Measurements from ENCODE around the gene MAST4.

MAST4 gene

GRCh38 chr5:66769030-66769733 lies 173.0 kb downstream of the MAST4 start:
- FAIRE-seq (no peak), DNase-seq (ENCODE audit: insufficient read length) (no peak)
- TF ChIP-seq TAF1 (IDR thresholded peaks at IDR 0.05; ENCODE audit: borderline replicate concordance, low read depth, low read length) = no peak
- no peak for TF ChIP-seq POLR2A (IDR thresholded peaks at IDR 0.05; ENCODE audit: low read depth, low read length)
- no peak for TF ChIP-seq POLR2AphosphoS5 (IDR thresholded peaks at IDR 0.05; ENCODE audit: low read depth, low read length)

- no peak for FAIRE-seq
These were observed 173.8 kb downstream of the MAST4 start for GRCh38 chr5:66769839-66770617.

GRCh38 chr5:66777868-66778267 lies 181.7 kb downstream of the MAST4 start:
- FAIRE-seq (no peak), DNase-seq (ENCODE audit: insufficient read length) (no peak)
- TF ChIP-seq POLR2A (IDR thresholded peaks at IDR 0.05; ENCODE audit: low read depth, low read length) = no peak
- TF ChIP-seq TAF1 (IDR thresholded peaks at IDR 0.05; ENCODE audit: borderline replicate concordance, low read depth, low read length) = no peak
- no peak for TF ChIP-seq POLR2AphosphoS5 (IDR thresholded peaks at IDR 0.05; ENCODE audit: low read depth, low read length)

More at GRCh38 chr5:66769839-66770617, 173.8 kb downstream of the MAST4 start:
- DNase-seq (ENCODE audit: insufficient read length) = no peak
- TF ChIP-seq TAF1 (IDR thresholded peaks at IDR 0.05; ENCODE audit: borderline replicate concordance, low read depth, low read length) (no peak), POLR2A (IDR thresholded peaks at IDR 0.05; ENCODE audit: low read depth, low read length) (no peak), POLR2AphosphoS5 (IDR thresholded peaks at IDR 0.05; ENCODE audit: low read depth, low read length) (no peak)

GRCh38 chr5:66779528-66779927 lies 183.3 kb downstream of the MAST4 start:
- no peak for FAIRE-seq
- TF ChIP-seq TAF1 (IDR thresholded peaks at IDR 0.05; ENCODE audit: borderline replicate concordance, low read depth, low read length) (no peak), POLR2AphosphoS5 (IDR thresholded peaks at IDR 0.05; ENCODE audit: low read depth, low read length) (no peak), POLR2A (IDR thresholded peaks at IDR 0.05; ENCODE audit: low read depth, low read length) (no peak)

GRCh38 chr5:66788556-66788955 lies 192.4 kb downstream of the MAST4 start:
- FAIRE-seq (no peak), DNase-seq (ENCODE audit: insufficient read length) (no peak)
- no peak for TF ChIP-seq POLR2AphosphoS5 (IDR thresholded peaks at IDR 0.05; ENCODE audit: low read depth, low read length)

More at GRCh38 chr5:66779528-66779927, 183.3 kb downstream of the MAST4 start:
- no peak for DNase-seq (ENCODE audit: insufficient read length)

- TF ChIP-seq POLR2A (IDR thresholded peaks at IDR 0.05; ENCODE audit: low read depth, low read length) = no peak
- TF ChIP-seq TAF1 (IDR thresholded peaks at IDR 0.05; ENCODE audit: borderline replicate concordance, low read depth, low read length) = no peak
- TF ChIP-seq POLR2AphosphoS5 (IDR thresholded peaks at IDR 0.05; ENCODE audit: low read depth, low read length) = no peak
- DNase-seq (ENCODE audit: insufficient read length) (no peak), FAIRE-seq (no peak)
These were observed 193.2 kb downstream of the MAST4 start for GRCh38 chr5:66789434-66789833.

- DNase-seq (ENCODE audit: insufficient read length) (no peak), FAIRE-seq (no peak)
- no peak for TF ChIP-seq POLR2AphosphoS5 (IDR thresholded peaks at IDR 0.05; ENCODE audit: low read depth, low read length)
- TF ChIP-seq TAF1 (IDR thresholded peaks at IDR 0.05; ENCODE audit: borderline replicate concordance, low read depth, low read length) = no peak
- no peak for TF ChIP-seq POLR2A (IDR thresholded peaks at IDR 0.05; ENCODE audit: low read depth, low read length)
These were observed 196.9 kb downstream of the MAST4 start for GRCh38 chr5:66793049-66793448.

GRCh38 chr5:66795682-66796081 lies 199.5 kb downstream of the MAST4 start:
- DNase-seq (ENCODE audit: insufficient read length) (no peak), FAIRE-seq (no peak)
- TF ChIP-seq POLR2AphosphoS5 (IDR thresholded peaks at IDR 0.05; ENCODE audit: low read depth, low read length) = no peak
- TF ChIP-seq POLR2A (IDR thresholded peaks at IDR 0.05; ENCODE audit: low read depth, low read length) = no peak

GRCh38 chr5:66796305-66797292 lies 200.4 kb downstream of the MAST4 start:
- FAIRE-seq = no peak
- DNase-seq (ENCODE audit: insufficient read length) = no peak
- TF ChIP-seq POLR2A (IDR thresholded peaks at IDR 0.05; ENCODE audit: low read depth, low read length) (no peak), TAF1 (IDR thresholded peaks at IDR 0.05; ENCODE audit: borderline replicate concordance, low read depth, low read length) (no peak)

GRCh38 chr5:66802941-66803340 lies 206.7 kb downstream of the MAST4 start:
- FAIRE-seq = no peak
- TF ChIP-seq POLR2A (IDR thresholded peaks at IDR 0.05; ENCODE audit: low read depth, low read length) = no peak
- no peak for TF ChIP-seq POLR2AphosphoS5 (IDR thresholded peaks at IDR 0.05; ENCODE audit: low read depth, low read length)
- TF ChIP-seq TAF1 (IDR thresholded peaks at IDR 0.05; ENCODE audit: borderline replicate concordance, low read depth, low read length) = no peak
- DNase-seq (ENCODE audit: insufficient read length) = no peak

Measured in GM12892 (cell line).